Endodermal cell (in vitro differentiated cells): ENCODE measurements around the gene RDH13. TPM values are rescaled to one million over a fixed set of nuclear protein-coding genes. Genes with fewer than 3 reads are reported as not detected.

ENCODE experiments used
- DNase-seq: peaks from one replicate; pipeline ENCODE4 v3.0.0-alpha.2; 2017
- H3K27ac ChIP-seq: 2 replicates; pipeline ENCODE4 v1.5.1; 2013; ENCODE audit warnings: mild to moderate bottlenecking, low read depth, low read length, moderate library complexity
- H3K27me3 ChIP-seq: 2 replicates; pipeline ENCODE4 v1.6.1; 2013; ENCODE audit warnings: mild to moderate bottlenecking, low read length, moderate library complexity; ENCODE audit not compliant: insufficient read depth, control insufficient read depth, poor library complexity, severe bottlenecking
- H3K36me3 ChIP-seq: 2 replicates; pipeline ENCODE4 v1.7.0; 2013; ENCODE audit warnings: mild to moderate bottlenecking, low read length, moderate library complexity; ENCODE audit not compliant: control insufficient read depth, insufficient read depth
- H3K4me1 ChIP-seq: one replicate; pipeline ENCODE4 v1.7.0; 2013; ENCODE audit warnings: low read length; ENCODE audit not compliant: control insufficient read depth, insufficient read depth
- H3K4me3 ChIP-seq: 2 replicates; pipeline ENCODE4 v1.5.1; 2013; ENCODE audit warnings: mild to moderate bottlenecking, low read length, moderate library complexity
- H3K9ac ChIP-seq: 2 replicates; pipeline ENCODE4 v1.6.1; 2013; ENCODE audit warnings: mild to moderate bottlenecking, low read length, moderate library complexity; ENCODE audit not compliant: poor library complexity, severe bottlenecking; ENCODE audit errors: extremely low read depth
- H3K9me3 ChIP-seq: 2 replicates; pipeline ENCODE4 v1.6.1; 2013; ENCODE audit warnings: mild to moderate bottlenecking, low read length, moderate library complexity; ENCODE audit not compliant: control insufficient read depth
- H3K27ac Mint-ChIP-seq: 2 replicates; pipeline ENCODE4 v1.8.0; 2020; ENCODE audit warnings: mixed read lengths
- H3K27me3 Mint-ChIP-seq: 2 replicates; pipeline ENCODE4 v1.8.0; 2021; ENCODE audit warnings: mild to moderate bottlenecking, mixed read lengths; ENCODE audit not compliant: insufficient read depth
- H3K36me3 Mint-ChIP-seq: 2 replicates; pipeline ENCODE4 v1.8.0; 2020; ENCODE audit warnings: low read depth, mixed read lengths
- H3K4me1 Mint-ChIP-seq: 2 replicates; pipeline ENCODE4 v1.8.0; 2020; ENCODE audit warnings: mixed read lengths
- H3K4me3 Mint-ChIP-seq: 2 replicates; pipeline ENCODE4 v1.8.0; 2020; ENCODE audit warnings: mild to moderate bottlenecking, moderate library complexity, mixed read lengths
- H3K9me3 Mint-ChIP-seq: 2 replicates; pipeline ENCODE4 v1.8.0; 2020; ENCODE audit warnings: mild to moderate bottlenecking, mixed read lengths
- WGBS, 2 experiments: methylation state at CpG; one replicate each; pipeline versions ENCODE4 v1.1.5 to v1.1.7; 2013; ENCODE audit warnings: missing lambda C conversion rate in 2 of 2, mixed read lengths in 1 of 2; ENCODE audit not compliant: insufficient coverage in 1 of 2, insufficient read length in 1 of 2; 5-methylcytosine and 5-hydroxymethylcytosine counted together
- total RNA-seq, 2 donors: library from RNA; stranded (reverse); fragmentation: NEBNext Ultra II Directional in 1 of 2; extraction: Animal tissue kit (Norgen Biotek cat#: 25700) in 1 of 2; gene quantifications; 2 replicates in 1 of 2; 3 replicates in 1 of 2; pipeline ENCODE4 v1.2.1, GENCODE V29; 2021
- TF ChIP-seq, protein P1 (sequence below): fragments of 200-600 bp; sonication (generic); conservative IDR thresholded peaks from 2 replicates; pipeline ENCODE4 v1.5.0; 2021; ENCODE audit warnings: antibody characterized with exemption, mild to moderate bottlenecking

Gene RDH13
- total RNA-seq, 2 donors from 2014 or later = 20.6 to 39.0 TPM

DNA sequence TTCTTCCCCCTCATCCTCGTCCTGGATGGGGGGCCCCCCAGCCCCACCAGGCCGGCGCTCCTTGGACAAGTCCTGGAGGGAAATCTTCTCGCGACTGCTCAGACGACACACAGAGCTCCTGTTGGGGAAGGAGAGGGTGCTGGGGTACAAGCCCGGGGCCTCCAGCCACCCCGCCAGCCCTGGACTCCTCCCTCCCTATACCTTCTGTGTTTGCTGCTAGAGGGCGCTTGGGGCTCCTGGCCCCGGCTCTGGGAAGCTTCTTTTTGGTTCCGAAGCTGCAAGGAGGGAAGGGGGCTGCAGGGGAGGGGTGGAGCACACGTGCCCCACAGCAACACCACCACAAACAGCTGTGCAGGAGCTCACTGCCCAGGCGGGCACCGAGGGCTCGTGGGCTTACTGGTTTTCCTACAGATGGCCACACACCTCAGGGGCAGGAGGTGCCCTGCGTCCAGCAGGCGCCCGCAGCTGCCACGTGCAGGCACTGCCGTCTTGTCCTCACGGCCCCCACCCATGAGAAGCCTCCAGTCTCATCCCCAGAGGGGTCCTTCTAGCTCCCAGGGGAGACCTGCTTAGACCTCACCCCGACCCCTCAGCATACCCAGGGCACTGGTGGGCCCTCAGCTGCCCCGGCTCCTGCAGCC, 33.2 kb upstream of the RDH13 start:
- H3K27ac Mint-ChIP-seq = no peak overlapping the region
- WGBS, 2 experiments = 86 to 89% methylated on average over 8 to 21 of the region's 23 CpGs
- no peaks in the 10 kb centered on the region for H3K9me3 Mint-ChIP-seq

GRCh38 chr19:55095260-55096060, 32.5 kb upstream of the RDH13 start:
- Histone ChIP-seq H3K9ac (no peak overlapping the region), H3K9me3 (no peaks in the 10 kb centered on the region), H3K27ac (no peak overlapping the region), H3K4me3 (no peak overlapping the region), H3K36me3 (peaks cover 20% of the 10 kb centered on the region), H3K27me3 (no peaks in the 10 kb centered on the region), H3K4me1 (no peaks in the 10 kb centered on the region)
- peak; percentile 79 for DNase-seq
- no peaks in the 10 kb centered on the region for H3K27me3 Mint-ChIP-seq
- WGBS, 2 experiments = 87 to 95% methylated on average over 7 to 23 of the region's 23 CpGs
- H3K27ac Mint-ChIP-seq = no peak overlapping the region
- peaks cover 20% of the 10 kb centered on the region for H3K36me3 Mint-ChIP-seq
- H3K9me3 Mint-ChIP-seq = no peaks in the 10 kb centered on the region
- H3K4me1 Mint-ChIP-seq = peaks cover 5% of the 10 kb centered on the region
- H3K4me3 Mint-ChIP-seq = no peak overlapping the region
- TF ChIP-seq, protein P1, sequence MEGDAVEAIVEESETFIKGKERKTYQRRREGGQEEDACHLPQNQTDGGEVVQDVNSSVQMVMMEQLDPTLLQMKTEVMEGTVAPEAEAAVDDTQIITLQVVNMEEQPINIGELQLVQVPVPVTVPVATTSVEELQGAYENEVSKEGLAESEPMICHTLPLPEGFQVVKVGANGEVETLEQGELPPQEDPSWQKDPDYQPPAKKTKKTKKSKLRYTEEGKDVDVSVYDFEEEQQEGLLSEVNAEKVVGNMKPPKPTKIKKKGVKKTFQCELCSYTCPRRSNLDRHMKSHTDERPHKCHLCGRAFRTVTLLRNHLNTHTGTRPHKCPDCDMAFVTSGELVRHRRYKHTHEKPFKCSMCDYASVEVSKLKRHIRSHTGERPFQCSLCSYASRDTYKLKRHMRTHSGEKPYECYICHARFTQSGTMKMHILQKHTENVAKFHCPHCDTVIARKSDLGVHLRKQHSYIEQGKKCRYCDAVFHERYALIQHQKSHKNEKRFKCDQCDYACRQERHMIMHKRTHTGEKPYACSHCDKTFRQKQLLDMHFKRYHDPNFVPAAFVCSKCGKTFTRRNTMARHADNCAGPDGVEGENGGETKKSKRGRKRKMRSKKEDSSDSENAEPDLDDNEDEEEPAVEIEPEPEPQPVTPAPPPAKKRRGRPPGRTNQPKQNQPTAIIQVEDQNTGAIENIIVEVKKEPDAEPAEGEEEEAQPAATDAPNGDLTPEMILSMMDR = no peak

More for the DNA sequence above, 33.2 kb upstream of the RDH13 start:
- Mint-ChIP-seq H3K36me3 (peaks cover 16% of the 10 kb centered on the region), H3K4me1 (peaks cover 5% of the 10 kb centered on the region), H3K27me3 (no peaks in the 10 kb centered on the region), H3K4me3 (no peak overlapping the region)
- Histone ChIP-seq H3K9ac (no peak overlapping the region), H3K4me1 (no peaks in the 10 kb centered on the region), H3K9me3 (no peaks in the 10 kb centered on the region), H3K4me3 (no peak overlapping the region), H3K27ac (no peak overlapping the region), H3K36me3 (peaks cover 13% of the 10 kb centered on the region), H3K27me3 (no peaks in the 10 kb centered on the region)
- TF ChIP-seq, protein P1 = peak; percentile 34
- DNase-seq = peak; percentile 65

- no peaks in the 10 kb centered on the region for H3K9me3 ChIP-seq
- no peak overlapping the region for H3K4me3 Mint-ChIP-seq
- WGBS, 2 experiments = 86 to 90% methylated on average over 15 to 31 of the region's 32 CpGs
- no peak overlapping the region for H3K4me3 ChIP-seq
- H3K27ac Mint-ChIP-seq = peak overlapping the region; percentile 61
- peaks cover 23% of the 10 kb centered on the region for H3K36me3 Mint-ChIP-seq
- H3K4me1 Mint-ChIP-seq = peaks cover 5% of the 10 kb centered on the region
- H3K36me3 ChIP-seq = peaks cover 23% of the 10 kb centered on the region
- H3K27me3 Mint-ChIP-seq = no peaks in the 10 kb centered on the region
- H3K9me3 Mint-ChIP-seq = no peaks in the 10 kb centered on the region
- no peaks in the 10 kb centered on the region for H3K27me3 ChIP-seq
- DNase-seq = peak; percentile 94
- H3K4me1 ChIP-seq = no peaks in the 10 kb centered on the region
- TF ChIP-seq, protein P1 = peak; percentile 68
- no peak overlapping the region for H3K27ac ChIP-seq
- no peak overlapping the region for H3K9ac ChIP-seq
Observed at GRCh38 chr19:55094456-55095259, 31.7 kb upstream of the RDH13 start.
